ENCODE results near the gene PRPF19.

- no peak for TF ChIP-seq POLR2A (IDR thresholded peaks at IDR 0.05)
- no peak for TF ChIP-seq CTCF (IDR thresholded peaks at IDR 0.05)
Observed at GRCh38 chr11:60844045-60844869, 62.1 kb downstream of the PRPF19 start.
